HEK293T (cell line): ENCODE results near the gene FAM81A.

Source experiments
- FOXA1 ChIP-seq: fragments of 450-650 bp; IDR thresholded peaks from 2 replicates; pipeline ENCODE4 v1.6.1; 2016; ENCODE audit warnings: mild to moderate bottlenecking
- FOXM1 ChIP-seq: fragments of 450-650 bp; IDR thresholded peaks from 2 replicates; pipeline ENCODE4 v1.6.1; 2017; ENCODE audit warnings: mild to moderate bottlenecking, borderline replicate concordance
- HDGF ChIP-seq: fragments of 450-650 bp; IDR thresholded peaks from 2 replicates; pipeline ENCODE4 v1.6.1; 2017; ENCODE audit warnings: antibody characterized with exemption, borderline replicate concordance
- L3MBTL2 ChIP-seq: fragments of 450-650 bp; conservative IDR thresholded peaks from 2 replicates; pipeline ENCODE4 v1.6.1; 2016; ENCODE audit warnings: mild to moderate bottlenecking
- SP1 ChIP-seq: fragments of 450-650 bp; IDR thresholded peaks from 2 replicates; pipeline ENCODE4 v1.6.1; 2017
- SUZ12 ChIP-seq: fragments of 450-650 bp; IDR thresholded peaks from 2 replicates; pipeline ENCODE4 v1.6.1; 2016; ENCODE audit warnings: mild to moderate bottlenecking

DNA sequence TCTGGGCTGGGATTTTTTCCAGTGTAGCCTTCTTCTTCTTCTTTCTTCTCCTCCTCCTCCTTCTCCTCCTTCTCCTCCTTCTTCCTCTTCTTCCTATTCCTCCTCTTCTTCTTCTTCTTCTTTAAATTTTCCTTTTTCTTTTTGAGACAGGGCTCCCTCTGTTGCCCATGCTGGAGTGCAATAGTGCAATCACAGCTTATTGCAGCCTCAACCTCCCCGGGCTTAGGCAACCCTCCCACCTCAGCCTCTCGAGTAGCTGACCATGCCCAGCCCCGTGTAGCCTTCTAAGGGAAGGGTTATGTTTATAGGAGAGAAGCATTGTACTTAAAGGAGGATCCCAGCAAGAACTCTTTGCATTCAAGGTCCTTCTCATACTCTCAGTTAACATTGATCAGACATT, 41.3 kb upstream of the FAM81A start:
- TF ChIP-seq HDGF (no peak), L3MBTL2 (no peak), SP1 (no peak), FOXM1 (no peak), SUZ12 (no peak), FOXA1 (no peak)
